Activated T-helper 9 cell treated with anti-CD3 and anti-CD28 coated beads, Interleukin-2, amount 50 U/mL, for 16 hours (primary cell): ENCODE measurements around the gene POU2F1.

ENCODE experiments used
- DNase-seq: peaks from one replicate; pipeline ENCODE4 v3.0.0-alpha.2; 2020; ENCODE audit warnings: low read depth

POU2F1 gene

GRCh38 chr1:167367705-167368104 lies 147.0 kb downstream of the POU2F1 start:
- no peak for DNase-seq

- no peak for DNase-seq
These were observed 148.5 kb downstream of the POU2F1 start for GRCh38 chr1:167369175-167369574.

GRCh38 chr1:167369933-167370332 lies 149.2 kb downstream of the POU2F1 start:
- DNase-seq: no peak

GRCh38 chr1:167371030-167371429 lies 150.3 kb downstream of the POU2F1 start:
- DNase-seq: no peak

- DNase-seq: no peak
These were observed 152.7 kb downstream of the POU2F1 start for GRCh38 chr1:167373398-167373797.

- no peak for DNase-seq
These were observed 153.3 kb downstream of the POU2F1 start for GRCh38 chr1:167373986-167374385.

GRCh38 chr1:167375949-167376348 lies 155.3 kb downstream of the POU2F1 start:
- DNase-seq: no peak

GRCh38 chr1:167387251-167387910 lies 166.7 kb downstream of the POU2F1 start:
- no peak for DNase-seq

- DNase-seq: no peak
These were observed 168.3 kb downstream of the POU2F1 start for GRCh38 chr1:167388976-167389375.

- DNase-seq: no peak
These were observed 171.6 kb downstream of the POU2F1 start for GRCh38 chr1:167392200-167392696.

GRCh38 chr1:167400359-167400953 lies 179.8 kb downstream of the POU2F1 start:
- no peak for DNase-seq

- DNase-seq: peak; percentile 15
These were observed 180.7 kb downstream of the POU2F1 start for GRCh38 chr1:167401260-167401873.

- no peak for DNase-seq
These were observed 183.6 kb downstream of the POU2F1 start for GRCh38 chr1:167404161-167404888.

GRCh38 chr1:167404908-167405307 lies 184.2 kb downstream of the POU2F1 start:
- no peak for DNase-seq

GRCh38 chr1:167408355-167408754 lies 187.7 kb downstream of the POU2F1 start:
- no peak for DNase-seq

GRCh38 chr1:167409183-167409582 lies 188.5 kb downstream of the POU2F1 start:
- DNase-seq: no peak

- no peak for DNase-seq
These were observed 191.4 kb downstream of the POU2F1 start for GRCh38 chr1:167412072-167412471.

- no peak for DNase-seq
These were observed 192.2 kb downstream of the POU2F1 start for GRCh38 chr1:167412920-167413319.

GRCh38 chr1:167413328-167413727 lies 192.6 kb downstream of the POU2F1 start:
- DNase-seq: no peak

- DNase-seq: no peak
These were observed 195.8 kb downstream of the POU2F1 start for GRCh38 chr1:167416506-167416905.

- no peak for DNase-seq
These were observed 197.7 kb downstream of the POU2F1 start for GRCh38 chr1:167418391-167418790.

- no peak for DNase-seq
These were observed 198.6 kb downstream of the POU2F1 start for GRCh38 chr1:167419245-167419644.

- no peak for DNase-seq
These were observed 199.8 kb downstream of the POU2F1 start for GRCh38 chr1:167420510-167420909.
